H1 (cell line): ENCODE results near the gene FAH. TPM values are rescaled to one million over a fixed set of nuclear protein-coding genes. Genes with fewer than 3 reads are reported as not detected.

ENCODE experiments used
- EGR1 ChIP-seq: IDR thresholded peaks from 2 replicates; pipeline ENCODE4 v1.6.1; 2011; ENCODE audit warnings: low read depth, low read length, borderline replicate concordance
- YY1 ChIP-seq: IDR thresholded peaks from 2 replicates; pipeline ENCODE4 v1.6.1; 2011; ENCODE audit warnings: low read depth, mild to moderate bottlenecking, low read length
- polyA plus RNA-seq, 7 experiments: library from polyadenylated mRNA; depleted of rRNA in 3 of 7; stranded (reverse) in 5 of 7; unstranded in 2 of 7; fragments of >200 nt in 5 of 7; fragments of 200-250 nt in 2 of 7; gene quantifications; 1 replicate in 5 of 7; 2 replicates in 1 of 7; 4 replicates in 1 of 7; pipeline versions ENCODE4 v1.2.1 to v1.2.3, GENCODE V29; 2011 to 2013; ENCODE audit warnings: missing spikeins in 2 of 7, mixed read lengths in 2 of 7
- total RNA-seq: library from RNA; stranded (reverse); fragmentation: NEBNext Ultra II Directional; extraction: Animal tissue kit (Norgen Biotek cat#: 25700); gene quantifications from 2 replicates; pipeline ENCODE4 v1.2.1, GENCODE V29; 2021

FAH gene
- total and polyA plus RNA-seq, 2 of the 8 experiments (the other 6 are each of a cell fraction or from before 2014, with no cell fraction given): 20.0 to 21.7 TPM

DNA sequence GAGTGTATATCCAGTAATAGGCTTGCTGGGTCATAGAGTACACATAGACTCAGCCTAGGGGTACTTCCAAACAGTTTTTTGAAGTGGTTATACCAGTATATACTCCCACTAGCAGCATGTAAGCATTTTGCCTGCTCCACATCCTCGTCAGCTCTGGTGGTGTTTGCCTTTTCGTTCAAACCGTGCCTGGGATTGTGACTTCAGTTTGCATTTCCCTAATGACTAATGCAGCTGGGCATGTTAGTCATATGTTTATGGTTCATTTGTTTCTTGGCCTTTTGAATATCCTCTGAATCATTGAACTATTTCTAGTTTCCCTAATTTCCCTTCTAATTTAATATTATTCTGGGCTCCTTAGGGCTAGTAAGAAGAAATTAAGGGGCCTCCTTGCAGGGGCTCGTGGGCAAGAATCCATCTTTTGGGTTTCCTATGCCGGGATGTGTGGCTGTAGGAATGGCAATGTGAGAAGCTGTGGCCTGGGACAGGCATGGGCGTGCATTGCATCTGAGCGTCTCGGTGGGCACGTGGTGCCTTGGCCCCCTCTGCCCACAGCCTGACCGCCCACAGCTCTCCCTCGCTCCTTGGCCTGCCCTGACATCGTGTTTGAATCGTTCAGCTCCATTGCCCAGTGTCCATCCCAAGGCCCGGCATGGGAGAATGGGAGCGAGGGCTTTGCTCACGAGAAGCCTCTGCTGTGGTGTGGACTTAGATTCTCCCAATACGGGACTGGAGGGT lies 26.4 kb downstream of the FAH start (continued):
- no peak for TF ChIP-seq YY1
- no peak for TF ChIP-seq EGR1
